GM21381 (cell line): Measurements from ENCODE around the gene ARIH2.

ENCODE experiments used
- ATAC-seq: cut with Tn5 transposase; IDR thresholded peaks from one replicate; pipeline ENCODE4 v1.9.1; 2021; ENCODE audit warnings: mild to moderate bottlenecking, moderate library complexity; ENCODE audit not compliant: unreplicated experiment

Gene ARIH2

DNA sequence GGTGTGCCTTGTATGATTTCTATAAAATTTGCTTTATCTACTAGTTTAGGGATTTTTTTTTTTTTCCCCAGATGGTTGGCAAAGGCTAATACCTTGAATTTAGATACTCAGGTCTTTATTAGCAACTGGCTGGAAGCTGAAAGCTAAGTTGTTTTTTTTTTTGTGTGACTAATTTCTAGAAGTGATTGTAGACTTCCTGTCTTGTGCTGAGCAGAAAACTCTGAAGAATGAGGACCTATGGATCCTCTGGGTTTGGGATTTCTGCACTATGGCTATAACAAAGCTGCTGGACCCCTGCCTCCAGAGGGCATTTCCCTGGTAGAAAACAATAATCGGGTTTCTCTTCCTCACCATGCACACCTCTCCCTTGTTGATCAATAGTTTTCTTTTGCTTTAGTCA lies 10.0 kb downstream of the ARIH2 start:
- no peak for ATAC-seq

DNA sequence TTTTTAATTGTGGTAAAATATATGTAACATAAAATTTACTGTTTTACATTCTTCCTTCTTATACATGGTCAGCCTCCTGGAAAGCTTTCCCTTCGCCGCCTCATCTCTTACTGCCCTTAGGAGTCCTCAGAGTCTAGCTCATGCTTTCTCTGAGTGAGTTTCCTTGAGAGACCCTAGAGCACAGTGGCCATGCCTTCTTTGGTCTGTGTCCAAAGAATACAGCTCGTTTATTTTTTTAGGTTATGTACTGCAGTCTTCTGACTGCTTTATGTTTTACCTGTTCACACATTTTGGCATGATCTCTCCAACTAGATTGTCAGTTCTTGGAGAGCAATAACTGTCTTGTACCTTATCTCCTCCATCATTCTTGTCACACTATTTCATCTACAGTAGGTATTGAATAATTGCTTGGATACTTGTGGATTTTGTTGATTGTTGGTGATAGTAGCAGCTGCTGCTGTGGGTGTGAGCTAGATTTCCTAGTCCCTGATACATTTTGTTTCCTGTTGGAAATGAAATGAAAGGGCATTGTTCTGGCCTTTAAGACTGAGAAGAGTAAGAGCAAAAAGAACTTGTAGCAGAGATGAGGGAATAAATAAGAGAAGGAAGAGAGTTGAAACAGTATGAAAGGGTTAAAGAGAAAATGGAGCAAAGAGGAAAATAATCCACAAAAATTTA lies 10.9 kb downstream of the ARIH2 start:
- ATAC-seq = no peak

DNA sequence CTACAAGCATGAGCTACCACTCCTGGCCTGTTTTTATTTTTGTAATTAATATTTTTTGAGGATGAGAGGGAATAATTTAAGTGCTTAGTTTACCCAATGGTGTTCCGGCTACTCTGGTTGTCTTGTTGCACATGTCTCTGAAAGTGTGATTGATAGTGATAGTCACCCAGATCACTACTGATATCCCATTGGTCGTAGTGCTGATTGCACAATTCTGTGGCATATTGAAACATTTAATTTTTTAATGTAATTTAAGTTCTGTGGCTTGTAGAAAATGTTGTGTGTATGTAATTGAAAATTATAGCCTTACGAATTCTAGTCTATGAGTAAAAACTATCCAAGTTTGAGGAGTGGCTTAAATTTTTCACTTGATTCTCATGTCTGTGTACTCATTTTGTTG lies 11.9 kb downstream of the ARIH2 start:
- no peak for ATAC-seq

DNA sequence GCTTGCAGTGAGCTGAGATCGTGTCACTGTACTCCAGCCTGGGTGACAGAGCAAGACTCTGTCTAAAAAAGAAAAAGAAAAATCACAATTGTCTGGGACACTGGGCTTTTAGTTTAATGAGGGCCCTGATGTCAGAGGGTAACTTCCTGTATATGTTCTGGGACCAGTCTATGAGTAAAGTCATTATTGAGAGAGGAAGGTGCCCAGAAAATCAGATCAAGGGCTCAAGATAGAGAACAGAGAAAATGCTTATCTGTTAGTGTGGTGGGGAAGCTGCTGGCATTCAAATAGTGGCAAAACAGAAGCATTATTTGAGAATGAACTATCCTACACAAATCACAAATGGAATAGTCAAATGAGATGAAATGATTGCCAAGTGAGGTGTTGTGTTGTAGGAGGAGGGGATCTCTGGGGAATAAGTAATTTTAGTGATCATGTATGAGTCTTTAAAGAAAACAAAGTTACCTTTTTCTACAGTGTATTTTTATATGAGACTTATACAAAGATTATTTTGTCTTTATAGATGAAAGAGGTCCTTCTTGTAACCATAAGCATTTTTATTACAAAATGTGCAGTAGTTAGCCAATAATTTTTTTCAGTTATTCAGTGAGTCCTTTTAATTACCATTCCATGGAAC lies 13.4 kb downstream of the ARIH2 start:
- ATAC-seq = no peak

DNA sequence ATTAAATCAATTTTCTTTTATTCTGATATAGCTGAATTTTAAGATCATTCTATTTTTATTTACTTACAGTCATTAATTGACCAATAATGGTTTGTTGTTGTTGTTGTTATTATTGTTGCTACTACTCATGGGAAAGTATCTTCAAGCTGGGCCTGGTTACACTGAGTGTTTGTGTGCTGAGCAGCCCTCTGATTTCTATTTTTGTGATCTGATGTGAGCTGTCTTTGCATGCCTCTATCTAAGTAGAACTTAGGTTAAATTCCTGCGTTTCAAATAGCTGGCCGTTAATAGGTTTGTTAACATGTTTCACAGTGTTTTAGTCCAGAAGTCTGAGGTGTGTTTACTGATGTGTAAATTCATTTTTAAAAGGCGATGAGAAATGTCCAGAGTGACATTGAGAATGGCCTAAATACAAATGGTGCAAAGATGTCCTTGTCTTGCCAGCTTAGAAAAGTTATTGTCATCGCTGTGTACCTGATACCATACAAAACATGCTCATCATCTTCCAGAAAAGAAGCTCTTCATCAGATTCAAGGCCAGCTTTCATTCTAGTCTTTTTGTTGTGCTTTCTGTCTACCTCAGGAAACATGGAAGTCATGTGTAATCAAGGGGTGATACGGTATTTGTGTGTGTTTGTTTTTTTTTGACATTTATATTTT lies 15.8 kb downstream of the ARIH2 start:
- no peak for ATAC-seq

DNA sequence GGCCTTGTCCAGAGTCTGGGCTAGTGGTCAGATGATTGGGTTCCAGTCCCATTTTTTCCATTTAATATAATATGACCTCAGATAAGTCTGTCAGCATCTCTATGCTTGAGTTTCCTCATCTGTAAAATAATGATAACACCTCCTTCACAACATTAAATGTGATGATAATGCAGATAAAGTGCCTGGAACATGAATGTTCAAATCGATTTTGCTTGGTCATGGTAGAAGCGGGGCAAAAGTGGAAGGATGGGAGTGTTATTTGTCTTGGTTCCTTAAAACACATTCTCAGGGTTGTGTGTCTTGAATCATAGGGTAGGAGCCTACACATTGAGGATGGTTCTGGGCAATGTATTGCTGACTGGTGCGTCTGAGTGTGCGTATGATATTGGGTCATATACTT lies 16.9 kb downstream of the ARIH2 start:
- no peak for ATAC-seq

DNA sequence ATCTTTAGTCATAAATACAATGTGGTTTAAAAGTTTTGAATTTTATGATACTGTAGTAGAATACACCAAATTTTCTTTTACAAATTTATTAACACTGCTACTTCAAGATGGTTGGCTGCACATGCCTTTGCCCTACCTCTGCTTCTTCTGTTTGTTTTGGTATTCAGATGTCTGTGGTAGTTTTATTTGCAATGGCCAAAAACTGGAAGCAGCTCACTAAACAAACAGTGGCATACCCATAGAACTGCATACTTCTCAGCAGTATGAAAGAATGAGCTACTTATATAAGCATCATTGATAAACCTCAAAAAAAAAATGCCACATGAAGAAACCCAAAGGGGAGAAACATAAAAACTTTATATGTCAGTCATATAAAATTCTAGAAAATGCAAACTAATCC lies 19.5 kb downstream of the ARIH2 start:
- ATAC-seq = no peak

DNA sequence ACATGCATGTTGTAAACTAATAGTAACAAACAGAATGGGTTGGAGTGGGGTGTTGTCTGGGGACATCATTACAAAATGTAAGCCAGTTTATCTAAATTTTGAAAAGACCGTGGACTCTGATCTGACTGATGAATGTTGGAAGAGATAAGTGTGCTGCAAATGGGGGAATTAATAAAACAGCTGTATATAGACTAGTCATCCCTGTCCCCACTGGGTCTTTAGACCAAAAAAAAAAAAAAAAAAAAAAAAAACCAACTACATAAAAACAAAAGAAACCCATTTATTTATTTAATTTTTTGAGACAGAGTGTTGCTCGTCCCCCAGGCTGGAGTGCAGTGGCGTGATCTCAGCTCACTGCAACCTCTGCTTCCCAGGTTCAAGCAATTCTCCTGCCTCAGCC lies 20.0 kb downstream of the ARIH2 start:
- ATAC-seq = no peak

DNA sequence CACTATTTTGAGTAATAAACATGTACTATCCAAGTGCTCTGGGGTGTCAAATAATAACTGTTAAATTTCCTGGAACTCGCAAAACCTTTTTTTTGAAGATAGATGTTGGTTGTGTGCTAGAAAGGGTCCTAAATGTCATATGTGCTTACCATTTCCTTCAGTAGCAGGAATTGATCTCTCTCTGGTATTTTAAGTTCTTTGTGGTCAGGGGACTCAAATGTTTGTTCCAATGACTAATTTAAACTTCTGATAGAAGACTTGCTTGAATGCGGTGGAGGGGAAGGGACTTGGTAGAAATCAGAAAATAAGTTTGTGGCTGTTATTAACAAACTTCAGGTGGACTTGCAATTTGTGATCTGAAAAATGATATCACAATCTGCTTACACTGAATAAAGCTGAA lies 26.8 kb downstream of the ARIH2 start:
- ATAC-seq = no peak

DNA sequence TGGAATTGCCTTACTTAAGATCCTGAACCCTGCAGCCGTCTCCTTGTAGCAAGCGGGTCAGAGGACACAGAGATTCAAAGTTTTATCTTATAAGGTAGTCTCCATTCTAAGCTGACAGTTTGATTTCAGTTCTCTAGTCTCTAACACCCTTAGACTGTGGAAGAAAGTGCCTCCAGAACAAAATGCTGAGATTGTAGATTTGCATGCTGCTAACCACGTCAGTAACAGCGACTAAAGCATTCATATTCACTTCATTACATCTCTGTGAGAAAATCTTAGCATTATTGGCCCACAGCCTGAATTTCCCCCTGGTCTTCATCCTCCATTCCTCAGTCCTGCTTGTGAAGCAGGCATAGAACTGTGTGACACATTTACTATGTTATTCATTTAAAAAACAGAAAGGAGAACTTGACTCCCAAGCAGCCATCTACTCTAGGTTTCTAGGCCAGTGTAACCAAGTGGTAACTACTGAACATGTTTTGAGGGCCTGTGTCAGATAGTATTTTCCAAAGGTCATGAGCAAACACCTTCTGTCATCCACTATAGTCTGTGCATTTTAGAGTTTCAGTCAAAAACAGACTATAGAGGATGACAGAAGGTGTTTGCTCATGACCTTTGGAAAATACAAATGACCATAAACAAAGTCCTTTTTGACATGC lies 27.4 kb downstream of the ARIH2 start:
- ATAC-seq = no peak

DNA sequence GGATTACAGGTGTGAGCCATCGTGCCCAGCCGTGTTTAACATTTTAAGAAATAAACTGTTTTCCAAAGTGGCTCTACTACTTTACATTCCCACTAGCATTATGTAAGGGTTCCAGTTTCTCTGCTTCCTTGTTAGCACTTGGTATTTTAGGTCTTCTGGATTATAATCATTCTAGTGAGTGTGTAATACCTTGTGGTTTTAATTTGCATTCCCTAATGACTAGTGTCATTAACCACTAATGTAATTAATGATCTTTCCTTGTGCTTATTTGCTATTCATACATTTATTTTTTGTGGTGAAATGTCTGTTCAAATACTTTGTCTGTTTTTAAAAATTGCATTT lies 30.7 kb downstream of the ARIH2 start:
- ATAC-seq = no peak

DNA sequence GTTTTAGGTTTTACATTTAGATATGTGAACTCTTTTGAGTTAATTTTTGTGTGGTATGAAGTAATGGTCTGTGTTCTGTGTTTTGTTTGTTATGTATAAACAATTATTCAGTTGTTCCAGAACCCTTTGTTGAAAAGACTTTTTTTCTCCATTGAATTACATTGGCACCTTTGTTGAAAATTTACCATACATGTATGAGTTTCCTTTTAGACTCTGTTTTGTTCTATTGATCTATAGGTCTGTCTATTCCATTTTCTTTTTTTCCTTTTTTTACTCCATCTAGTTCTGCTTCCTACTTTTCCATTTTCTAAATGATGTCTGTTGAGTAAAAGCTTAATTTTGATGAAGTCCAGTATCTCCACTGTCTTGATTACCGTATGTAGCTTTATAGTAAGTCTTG lies 31.4 kb downstream of the ARIH2 start:
- no peak for ATAC-seq

DNA sequence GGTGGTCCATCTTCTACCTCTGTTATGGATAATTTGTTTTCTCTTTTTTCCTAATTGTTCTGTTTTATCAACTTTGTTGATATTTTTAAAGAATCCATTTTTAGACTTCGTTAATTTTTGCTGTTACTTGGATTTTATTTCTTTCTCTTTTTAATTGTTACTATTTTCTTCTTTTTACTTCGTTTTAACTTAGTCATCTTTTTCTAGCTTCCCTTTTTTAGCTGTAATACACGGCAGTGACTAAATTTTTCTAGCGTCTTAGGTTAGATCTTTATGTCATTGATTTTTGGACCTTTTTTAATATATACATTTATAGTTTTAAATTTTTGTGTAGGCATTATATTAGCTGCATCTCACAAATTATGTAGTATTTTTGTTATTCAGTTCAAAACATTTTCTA lies 33.1 kb downstream of the ARIH2 start:
- ATAC-seq = no peak

DNA sequence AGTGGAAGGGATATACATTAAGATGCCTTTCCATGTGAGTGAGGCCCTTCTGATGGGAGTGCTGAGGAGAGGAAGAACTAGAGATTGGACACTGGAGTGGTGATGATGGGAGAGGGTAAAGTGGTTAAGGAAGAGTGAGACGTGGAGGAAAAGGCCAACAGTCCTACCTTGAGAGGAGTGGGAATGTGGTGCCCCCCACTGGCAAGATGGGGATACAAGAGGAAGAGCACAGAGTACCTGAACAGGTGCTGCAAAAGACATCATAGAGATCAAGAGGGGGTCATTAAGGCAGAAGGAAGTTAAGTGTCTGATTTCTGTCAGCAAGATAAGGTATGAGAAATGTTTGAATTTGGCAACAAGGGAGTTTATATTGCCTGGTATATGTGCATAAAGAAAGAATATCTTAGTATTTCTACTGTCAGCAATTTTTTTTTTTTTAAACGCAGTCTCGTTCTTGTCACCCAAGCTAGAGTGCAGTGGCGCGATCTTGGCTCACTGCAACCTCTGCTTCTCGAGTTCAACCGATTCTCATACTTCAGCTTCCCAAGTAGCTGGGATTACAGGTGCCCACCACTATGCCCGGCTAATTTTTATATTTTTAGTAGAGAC lies 34.0 kb downstream of the ARIH2 start:
- ATAC-seq = no peak

DNA sequence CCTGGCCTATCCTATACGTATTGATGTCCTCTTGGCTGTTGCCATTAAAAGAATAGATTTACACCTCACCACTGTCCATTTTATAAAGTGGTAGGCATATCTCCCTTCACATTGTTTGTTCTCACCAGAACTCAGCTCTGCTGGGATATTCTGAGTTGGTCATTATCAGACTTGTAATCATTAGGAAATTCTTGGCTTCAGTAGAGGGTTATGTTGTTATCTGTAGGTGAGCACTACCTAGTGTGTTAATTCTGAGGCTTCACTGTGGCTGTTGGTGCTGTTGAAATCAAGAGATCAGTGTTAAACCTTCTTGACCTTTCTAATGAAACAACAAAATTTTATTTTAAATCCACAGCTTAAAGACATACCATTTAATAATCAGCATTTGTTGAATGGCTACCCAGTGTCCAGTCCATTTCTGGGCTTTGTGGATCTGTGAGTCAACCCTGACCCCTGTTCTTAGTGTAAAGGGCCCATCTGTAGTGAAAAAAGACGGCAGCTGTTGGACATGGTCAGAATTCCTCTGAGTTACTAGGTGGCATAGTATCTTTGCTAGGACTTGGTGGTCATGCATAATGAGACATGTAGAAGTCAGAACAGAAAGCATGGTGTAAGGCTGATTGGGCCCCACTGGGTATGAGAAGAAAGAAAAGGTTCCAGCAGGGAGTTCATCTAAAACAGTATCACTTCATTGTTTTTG lies 38.5 kb downstream of the ARIH2 start:
- ATAC-seq = no peak

DNA sequence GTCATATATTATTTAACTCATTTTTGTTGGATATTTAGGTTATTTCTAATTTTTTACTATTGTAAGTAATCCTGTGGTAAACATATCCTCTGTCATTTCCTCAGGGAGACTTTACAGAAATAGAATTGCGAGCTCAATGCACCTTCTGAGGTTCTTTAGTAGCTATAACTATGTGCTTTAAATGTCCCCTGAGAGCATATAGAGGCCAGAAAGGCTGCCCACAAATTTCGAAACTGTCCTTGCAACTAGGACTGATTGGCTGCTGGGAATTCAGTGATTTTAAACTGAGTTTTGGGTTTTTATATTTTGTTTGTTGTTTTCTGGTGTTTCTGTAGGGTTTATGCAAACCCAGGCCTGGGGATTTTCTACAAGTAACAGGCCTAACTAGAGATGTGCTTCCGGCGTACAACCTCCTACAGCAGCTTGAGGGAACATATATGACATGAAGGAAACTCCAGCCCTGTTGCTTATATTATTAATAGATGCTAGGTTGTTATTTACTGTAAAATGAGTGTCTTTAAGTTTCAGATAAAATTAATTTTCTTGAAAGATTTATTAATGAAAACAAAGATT lies 42.3 kb downstream of the ARIH2 start:
- no peak for ATAC-seq

DNA sequence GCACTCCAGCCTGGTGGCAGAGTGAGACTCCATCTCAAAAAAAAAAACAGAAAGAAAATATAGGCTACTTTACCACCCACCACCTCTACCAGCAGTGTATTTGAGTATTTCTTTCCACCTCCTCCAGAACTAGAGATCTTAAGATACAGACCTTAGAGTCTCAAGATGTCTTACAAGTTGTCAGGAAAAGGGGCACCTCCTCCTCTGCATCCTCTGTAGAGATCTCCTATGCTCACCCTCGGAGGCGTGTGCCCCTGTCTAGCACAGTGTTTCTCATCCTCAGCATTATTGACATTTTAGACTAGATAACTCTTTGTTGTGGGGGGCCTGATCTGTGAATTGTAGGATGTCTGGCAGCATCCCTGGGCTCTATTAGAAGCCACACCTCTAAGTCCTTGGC lies 43.7 kb downstream of the ARIH2 start:
- no peak for ATAC-seq

DNA sequence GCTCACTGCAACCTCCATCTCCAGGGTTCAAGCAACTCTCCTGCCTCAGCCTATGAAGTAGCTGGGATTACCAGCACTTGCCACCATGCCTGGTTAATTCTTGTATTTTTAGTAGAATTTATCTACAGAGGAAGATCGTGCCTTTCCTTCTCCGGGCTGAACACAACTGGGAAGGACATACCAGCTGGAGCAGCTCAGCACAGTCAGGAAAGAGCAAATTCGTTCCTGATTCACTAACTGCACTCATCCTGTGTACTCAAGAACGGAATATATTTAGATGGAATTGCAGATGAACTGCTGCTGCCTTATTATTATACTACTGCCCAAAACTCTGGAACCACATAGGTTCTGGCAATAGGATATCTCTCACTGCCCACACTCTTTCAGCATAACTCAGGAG lies 44.3 kb downstream of the ARIH2 start:
- ATAC-seq = no peak

DNA sequence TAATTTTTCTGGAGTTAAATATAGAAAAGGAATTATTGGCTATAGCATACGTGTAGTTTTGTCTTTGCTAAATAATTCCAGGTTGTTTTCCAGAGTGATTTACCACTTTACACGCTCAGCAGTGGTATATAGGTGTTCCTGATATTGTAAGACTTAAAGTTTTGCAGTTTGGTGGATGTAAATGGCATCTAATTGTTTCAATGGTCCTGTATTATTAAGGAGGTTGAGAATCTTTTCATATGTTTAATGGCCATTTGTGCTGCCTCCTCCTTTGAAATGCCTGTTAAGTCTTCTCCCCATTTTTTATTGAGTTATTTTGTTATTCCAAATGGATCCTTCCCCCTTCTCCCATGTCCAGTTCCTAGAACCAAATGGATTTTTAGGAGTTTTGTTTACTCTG lies 44.9 kb downstream of the ARIH2 start:
- ATAC-seq = no peak

DNA sequence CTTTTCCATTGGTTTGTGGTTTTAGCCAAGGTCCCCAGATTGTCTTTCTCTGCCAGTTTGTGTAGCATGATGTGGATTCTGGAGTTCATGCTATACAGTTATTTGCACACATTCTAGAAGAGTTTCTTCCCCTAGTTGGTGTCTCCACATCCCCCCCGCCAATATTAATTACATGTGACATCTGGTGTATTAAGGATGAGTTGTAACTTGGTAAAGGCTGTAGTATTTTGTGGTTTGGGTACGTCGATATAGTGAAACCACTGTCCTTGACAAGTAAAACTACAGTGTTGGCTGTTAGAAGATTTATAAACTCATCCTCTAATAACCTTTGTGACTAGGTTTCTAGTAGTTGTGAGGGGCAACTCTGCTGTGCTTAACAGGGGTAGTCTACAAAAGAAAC lies 47.7 kb downstream of the ARIH2 start:
- no peak for ATAC-seq

DNA sequence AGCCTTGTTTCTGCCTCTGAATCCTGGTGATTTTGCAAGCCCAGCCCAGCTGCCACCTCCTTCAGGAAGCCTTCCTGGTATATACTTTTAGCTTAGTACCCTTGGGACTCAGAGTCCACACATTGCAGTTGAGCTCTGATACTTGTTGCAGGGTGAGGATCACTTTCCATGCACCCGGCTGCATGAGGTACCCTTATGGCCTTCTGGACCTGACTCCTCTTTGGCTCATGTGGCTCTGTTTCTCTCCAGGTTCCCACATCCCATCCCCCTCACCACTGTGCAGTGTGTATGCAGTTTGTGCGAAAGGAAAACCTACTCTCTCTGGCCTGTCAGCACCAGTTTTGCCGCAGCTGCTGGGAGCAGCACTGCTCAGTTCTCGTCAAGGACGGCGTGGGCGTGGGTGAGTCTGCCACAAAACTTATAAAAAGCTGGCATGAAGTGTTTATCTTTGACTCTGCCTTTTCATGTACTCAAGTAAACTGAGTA lies 48.3 kb downstream of the ARIH2 start:
- ATAC-seq = no peak
